Osteocyte (in vitro differentiated cells): ENCODE data around the gene MB21D2. TPM values are rescaled to one million over a fixed set of nuclear protein-coding genes. Genes with fewer than 3 reads are reported as not detected.

ENCODE experiments used
- DNase-seq: peaks from one replicate; pipeline ENCODE4 v3.0.0; 2021; ENCODE audit warnings: mixed read lengths; ENCODE audit not compliant: unreplicated experiment; ENCODE audit errors: extremely low spot score
- H3K27ac Mint-ChIP-seq: one replicate; pipeline ENCODE4 v1.8.0; 2021; ENCODE audit warnings: mild to moderate bottlenecking, mixed read lengths; ENCODE audit not compliant: unreplicated experiment
- H3K27me3 Mint-ChIP-seq: one replicate; pipeline ENCODE4 v1.8.0; 2021; ENCODE audit warnings: mixed read lengths; ENCODE audit not compliant: unreplicated experiment
- H3K36me3 Mint-ChIP-seq: one replicate; pipeline ENCODE4 v1.8.0; 2021; ENCODE audit warnings: mixed read lengths; ENCODE audit not compliant: unreplicated experiment
- H3K4me1 Mint-ChIP-seq: one replicate; pipeline ENCODE4 v1.8.0; 2021; ENCODE audit warnings: mixed read lengths; ENCODE audit not compliant: unreplicated experiment
- H3K4me3 Mint-ChIP-seq: one replicate; pipeline ENCODE4 v1.8.0; 2021; ENCODE audit warnings: mild to moderate bottlenecking, moderate library complexity, mixed read lengths; ENCODE audit not compliant: unreplicated experiment
- H3K9me3 Mint-ChIP-seq: one replicate; pipeline ENCODE4 v1.8.0; 2021; ENCODE audit warnings: mixed read lengths; ENCODE audit not compliant: unreplicated experiment
- CTCF ChIP-seq: fragments of 200-600 bp; sonication (generic); IDR thresholded peaks from 2 replicates; pipeline ENCODE4 v1.5.0; 2021; ENCODE audit warnings: antibody characterized with exemption, mild to moderate bottlenecking, moderate library complexity
- total RNA-seq: library from RNA; stranded (reverse); gene quantifications from 2 replicates; pipeline ENCODE4 v1.2.1, GENCODE V29; 2021

The MB21D2 gene
- total RNA-seq, 1 donor from 2014 or later: 5.5 TPM

- Mint-ChIP-seq H3K27me3 (no peaks in the 10 kb centered on the region), H3K36me3 (no peaks in the 10 kb centered on the region), H3K9me3 (no peaks in the 10 kb centered on the region), H3K4me3 (no peak overlapping the region), H3K4me1 (peaks cover 32% of the 10 kb centered on the region), H3K27ac (no peak overlapping the region)
- no peak for DNase-seq
- TF ChIP-seq CTCF: no peak
These were observed 97.5 kb downstream of the MB21D2 start for GRCh38 chr3:192820161-192820560.

GRCh38 chr3:192819001-192819569 is 98.6 kb downstream of the MB21D2 start:
- no peaks in the 10 kb centered on the region for H3K36me3 Mint-ChIP-seq
- peak overlapping the region; percentile 14 for H3K27ac Mint-ChIP-seq
- no peaks in the 10 kb centered on the region for H3K27me3 Mint-ChIP-seq
- TF ChIP-seq CTCF: no peak
- no peaks in the 10 kb centered on the region for H3K9me3 Mint-ChIP-seq
- no peak for DNase-seq
- peaks cover 28% of the 10 kb centered on the region for H3K4me1 Mint-ChIP-seq
- H3K4me3 Mint-ChIP-seq: no peak overlapping the region

- Mint-ChIP-seq H3K9me3 (no peaks in the 10 kb centered on the region), H3K36me3 (no peaks in the 10 kb centered on the region), H3K4me3 (no peak overlapping the region), H3K27ac (no peak overlapping the region), H3K4me1 (peaks cover 28% of the 10 kb centered on the region), H3K27me3 (no peaks in the 10 kb centered on the region)
- DNase-seq: no peak
- no peak for TF ChIP-seq CTCF
These were observed 99.5 kb downstream of the MB21D2 start for GRCh38 chr3:192818126-192818525.

GRCh38 chr3:192817506-192817905 is 100.2 kb downstream of the MB21D2 start:
- no peak for DNase-seq
- Mint-ChIP-seq H3K27me3 (no peaks in the 10 kb centered on the region), H3K4me3 (no peak overlapping the region), H3K36me3 (no peaks in the 10 kb centered on the region), H3K27ac (no peak overlapping the region), H3K4me1 (peaks cover 28% of the 10 kb centered on the region), H3K9me3 (no peaks in the 10 kb centered on the region)
- TF ChIP-seq CTCF: no peak

GRCh38 chr3:192817053-192817452 is 100.6 kb downstream of the MB21D2 start:
- Mint-ChIP-seq H3K4me1 (peaks cover 28% of the 10 kb centered on the region), H3K27ac (no peak overlapping the region), H3K27me3 (no peaks in the 10 kb centered on the region), H3K36me3 (no peaks in the 10 kb centered on the region), H3K9me3 (no peaks in the 10 kb centered on the region), H3K4me3 (no peak overlapping the region)
- DNase-seq: no peak
- no peak for TF ChIP-seq CTCF
